Ecto neural progenitor cell (in vitro differentiated cells): ENCODE data around the gene MTERF4.
A peak's percentile ranks its signal among the peaks of the same experiment; 100 is the strongest.

ENCODE experiments used
- DNase-seq: peaks from one replicate; pipeline ENCODE4 v3.0.0-alpha.2; 2018; ENCODE audit warnings: low spot score

MTERF4 gene

DNA sequence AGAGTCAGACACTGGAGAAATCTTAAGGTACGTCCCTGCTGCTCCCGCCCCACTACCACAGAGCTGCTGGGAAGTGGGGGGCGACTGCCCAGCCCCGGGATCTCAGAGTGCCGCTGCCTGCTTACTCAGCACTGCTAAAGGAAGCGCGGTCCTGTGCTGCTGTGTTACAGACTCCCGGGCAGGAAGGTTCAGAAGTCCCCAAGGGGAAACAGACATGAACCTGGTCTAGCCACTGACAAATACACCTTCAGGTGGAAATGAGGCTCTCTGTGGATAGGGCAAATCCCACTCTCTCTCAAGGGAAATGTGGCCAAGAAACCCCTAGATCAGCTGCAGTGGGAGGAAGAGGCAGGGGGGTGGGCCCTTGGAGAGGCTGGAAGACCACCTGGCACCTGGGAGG, 13.7 kb downstream of the MTERF4 start:
- no peak for DNase-seq

DNA sequence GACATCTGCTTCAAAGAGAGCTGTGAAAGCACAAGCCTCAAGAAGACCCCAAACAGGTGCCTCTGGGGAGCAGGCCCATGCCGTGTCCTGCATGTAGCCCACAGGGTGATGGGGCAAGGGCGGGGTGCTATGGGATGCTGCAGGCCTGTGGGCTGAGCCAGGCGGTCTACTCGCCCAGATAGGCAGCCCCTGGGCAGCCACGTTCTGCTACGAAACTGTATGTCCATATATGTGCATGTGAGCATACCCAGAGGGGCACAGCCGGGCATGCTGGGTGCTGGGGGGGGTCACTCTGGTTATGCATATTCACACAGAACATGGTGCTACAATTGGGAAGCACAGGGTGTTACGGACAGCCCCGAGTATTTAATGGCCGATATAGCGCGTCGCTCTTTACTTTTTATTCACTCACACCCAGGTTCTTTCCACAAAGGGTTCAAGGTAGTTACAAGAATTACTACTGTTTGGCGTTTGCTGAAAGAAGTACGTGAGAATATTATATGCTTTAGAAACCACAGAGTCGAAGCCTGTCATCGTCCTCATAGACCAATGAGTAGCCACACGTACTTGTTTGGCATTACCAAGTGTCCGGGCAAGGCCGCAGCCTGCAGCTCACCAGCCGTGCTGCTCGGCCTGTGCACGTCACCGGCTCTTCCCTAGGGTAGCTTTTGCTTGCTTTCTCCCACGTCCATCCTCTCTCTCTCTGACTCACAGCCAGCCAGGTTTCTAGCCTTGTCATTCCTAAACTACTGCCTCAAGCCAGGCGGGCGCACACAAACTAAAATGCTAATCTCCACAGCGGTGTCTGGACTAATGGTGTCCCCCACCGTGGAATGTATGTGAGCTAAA, 14.4 kb downstream of the MTERF4 start:
- DNase-seq, result no peak

DNA sequence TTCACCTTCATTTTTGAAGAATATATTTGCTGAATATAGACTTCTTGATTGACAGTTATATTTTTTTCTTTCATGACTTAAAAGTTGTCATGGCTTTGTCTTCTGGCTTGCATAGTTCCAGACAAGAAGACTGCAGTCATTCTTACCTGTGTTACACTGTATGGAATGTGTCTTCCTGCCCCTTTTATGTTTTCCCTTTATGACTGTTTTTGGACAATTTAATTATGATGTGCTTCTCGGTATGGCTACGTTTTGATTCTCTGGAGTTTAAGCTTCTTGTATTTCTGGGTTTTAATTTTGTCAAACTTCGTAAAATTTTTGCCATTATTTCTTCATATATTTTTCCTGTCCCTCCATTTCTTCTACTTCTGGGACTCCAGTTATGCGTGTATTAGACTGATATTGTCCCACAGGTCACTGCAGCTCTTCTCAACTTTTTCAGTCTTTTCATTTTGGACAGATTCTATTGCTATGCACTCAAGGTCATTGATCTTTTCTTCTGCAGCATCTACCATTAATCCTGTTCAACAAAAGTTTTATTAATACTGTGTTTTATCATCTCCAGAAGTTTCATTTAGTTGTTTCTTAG, 17.1 kb downstream of the MTERF4 start:
- DNase-seq, result no peak

DNA sequence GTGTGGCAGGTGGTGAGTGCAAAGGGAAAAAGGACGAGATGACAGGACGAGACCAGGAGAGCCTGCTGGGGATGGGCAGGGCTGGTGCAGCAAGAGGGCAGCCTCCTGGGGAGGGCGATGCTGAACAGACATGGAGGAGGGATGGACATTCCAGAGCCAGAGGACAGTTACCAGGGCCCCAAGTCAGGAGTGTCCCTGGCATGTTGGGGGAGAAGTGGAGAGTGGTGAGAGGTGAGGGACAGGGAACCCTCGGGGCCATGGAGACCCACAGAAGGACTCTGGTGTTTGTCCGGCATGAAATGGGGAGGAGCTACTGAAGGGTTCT, 19.0 kb downstream of the MTERF4 start:
- no peak for DNase-seq

DNA sequence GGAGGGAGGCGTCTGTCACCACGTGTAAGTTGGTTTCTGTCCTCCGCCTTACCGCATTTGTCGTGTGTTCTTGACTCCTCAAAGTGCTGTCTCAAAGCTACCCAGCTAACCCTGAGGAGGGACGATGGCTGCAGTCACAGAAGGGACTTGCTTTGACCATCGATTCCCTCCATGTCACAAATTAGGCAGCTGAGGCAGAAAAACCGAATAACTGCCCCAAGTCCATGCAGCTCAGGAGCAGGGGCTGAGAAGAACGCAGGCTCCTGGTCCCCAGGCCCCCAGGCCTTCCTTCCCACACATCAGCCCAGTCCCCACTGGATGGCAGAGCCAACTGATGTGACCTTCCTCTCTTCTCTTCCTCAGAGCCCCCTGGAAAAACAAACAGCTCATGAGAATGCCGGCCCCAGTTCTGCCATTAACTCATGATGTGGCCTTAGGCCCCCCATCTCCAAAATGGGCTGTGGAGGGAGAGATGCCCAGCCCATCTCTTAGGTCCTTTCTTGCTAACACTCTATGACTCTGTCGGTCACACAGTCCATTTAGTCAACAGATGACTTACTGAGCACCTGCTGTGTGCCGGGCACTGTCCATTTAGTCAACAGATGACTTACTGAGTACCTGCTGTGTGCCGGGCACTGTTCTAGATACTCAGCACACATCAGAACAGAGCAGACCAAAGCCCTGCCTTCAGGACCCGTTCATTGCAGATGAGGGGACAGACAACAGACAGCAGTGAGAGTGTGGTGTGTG, 19.6 kb downstream of the MTERF4 start:
- no peak for DNase-seq

DNA sequence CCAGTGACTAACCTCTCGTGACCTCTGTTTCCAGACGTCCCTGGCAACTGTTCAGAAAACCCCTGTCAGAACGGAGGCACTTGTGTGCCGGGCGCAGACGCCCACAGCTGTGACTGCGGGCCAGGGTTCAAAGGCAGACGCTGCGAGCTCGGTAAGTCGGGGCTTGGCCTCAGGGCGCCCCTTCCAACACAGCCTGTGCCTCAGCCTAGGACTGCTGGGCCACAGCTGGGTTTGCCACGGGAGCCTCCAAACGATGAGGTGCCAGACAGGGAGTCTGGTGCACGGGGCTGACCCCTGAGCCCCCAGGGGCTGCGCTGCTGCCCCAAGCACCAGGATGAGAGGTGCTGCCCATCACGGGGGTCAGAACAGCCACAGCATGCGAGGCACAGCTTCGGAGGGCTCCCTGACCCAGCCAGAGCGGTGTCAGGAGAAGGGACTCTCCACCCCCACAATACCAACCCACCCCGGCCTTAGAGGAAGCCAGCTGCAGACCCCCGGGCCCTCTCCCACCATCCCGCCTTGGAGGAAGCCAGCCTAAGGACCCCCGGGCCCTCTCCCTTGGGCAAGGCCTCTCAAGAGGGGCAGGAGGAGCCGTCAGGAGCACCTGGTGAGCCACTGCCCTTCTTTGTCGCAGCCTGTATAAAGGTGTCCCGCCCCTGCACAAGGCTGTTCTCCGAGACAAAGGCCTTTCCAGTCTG, 20.3 kb downstream of the MTERF4 start:
- no peak for DNase-seq

DNA sequence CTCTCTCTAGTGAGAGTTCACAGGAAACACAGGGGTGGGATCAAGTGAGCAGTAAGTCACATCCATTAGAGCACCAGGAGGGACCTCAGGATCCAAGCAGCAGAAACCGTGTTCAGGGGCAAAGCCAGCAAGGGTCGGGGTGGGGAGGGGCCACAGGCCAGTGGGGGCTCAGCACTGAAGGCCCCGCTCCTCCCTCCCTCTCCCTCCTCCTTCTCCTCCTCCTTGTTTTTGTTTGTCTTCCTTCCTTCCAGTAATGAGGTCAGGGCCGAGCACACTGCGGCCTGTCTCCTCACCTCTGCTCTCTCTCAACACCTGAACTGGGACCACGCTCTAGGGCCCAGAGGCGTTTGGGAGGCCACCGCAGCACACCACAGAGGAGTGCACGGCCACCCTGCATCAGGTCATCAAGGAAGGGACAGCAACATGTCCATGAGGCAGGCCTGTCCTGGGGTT, 20.9 kb downstream of the MTERF4 start:
- DNase-seq, result no peak

DNA sequence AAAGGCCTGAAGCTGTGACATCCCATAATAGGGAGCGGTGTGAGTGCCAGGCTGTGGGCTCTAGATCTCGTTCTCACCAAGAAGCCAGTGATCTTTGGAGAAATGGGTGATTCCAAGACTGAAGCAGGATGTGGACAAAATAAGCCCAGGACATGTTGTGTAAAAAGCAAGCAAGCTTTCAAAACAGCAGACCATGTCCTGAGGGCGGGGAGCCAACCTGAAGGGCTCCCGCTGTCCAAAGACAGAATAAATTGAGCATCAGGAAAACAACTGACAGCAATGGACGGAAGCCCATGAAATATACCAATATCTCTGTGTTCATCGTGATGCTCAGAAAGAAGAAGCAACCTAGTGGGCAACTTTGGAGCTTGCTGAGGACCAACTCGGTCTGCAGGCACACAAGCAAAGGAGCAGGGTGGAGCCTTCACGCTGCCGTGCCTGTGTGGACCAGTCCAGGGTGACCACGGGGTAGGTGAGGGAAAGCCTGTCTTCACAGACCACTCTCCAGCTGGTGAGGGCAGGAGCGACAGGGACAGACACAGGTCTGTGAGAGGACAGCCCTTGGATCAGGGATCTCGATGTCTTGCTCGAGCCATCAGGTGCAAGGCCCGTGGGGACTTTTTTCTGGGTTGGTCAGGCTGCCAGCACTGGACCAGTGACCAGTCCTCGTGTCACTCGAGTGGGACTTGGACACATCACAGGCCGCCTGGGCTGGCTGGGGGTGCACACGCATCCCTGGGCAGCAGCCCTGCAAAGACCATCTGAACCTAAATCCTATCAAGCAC, 21.5 kb downstream of the MTERF4 start:
- no peak for DNase-seq

DNA sequence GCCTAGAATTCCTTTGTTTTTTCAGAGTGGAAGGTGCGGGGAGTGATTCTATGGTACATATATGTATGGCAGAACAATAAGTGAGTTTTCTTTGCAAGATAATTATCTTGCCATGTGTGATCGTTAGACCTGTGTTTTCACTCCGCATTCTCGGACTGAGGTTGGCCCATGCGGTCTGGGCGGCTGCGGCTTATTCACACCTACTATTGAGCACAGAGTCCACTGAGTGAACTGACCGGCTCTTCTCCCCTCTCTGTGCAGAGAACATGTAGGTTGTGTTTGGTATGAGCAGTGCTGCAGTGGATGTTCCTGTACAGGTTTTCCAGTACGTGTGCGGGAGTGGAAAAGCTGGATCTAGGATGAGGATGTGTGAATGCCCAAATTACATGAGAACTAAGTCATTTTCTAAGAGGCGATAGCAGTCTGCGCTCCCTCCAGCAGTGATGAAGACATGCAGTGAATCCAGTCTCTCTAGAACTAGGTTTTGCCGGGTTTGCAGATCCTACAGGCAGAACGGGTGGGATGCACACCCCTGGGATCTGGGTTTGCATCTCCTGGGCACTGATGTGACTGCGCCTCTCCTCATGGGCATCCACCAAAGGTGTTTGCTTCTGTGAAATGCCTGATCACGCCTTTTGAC, 27.1 kb downstream of the MTERF4 start:
- no peak for DNase-seq

DNA sequence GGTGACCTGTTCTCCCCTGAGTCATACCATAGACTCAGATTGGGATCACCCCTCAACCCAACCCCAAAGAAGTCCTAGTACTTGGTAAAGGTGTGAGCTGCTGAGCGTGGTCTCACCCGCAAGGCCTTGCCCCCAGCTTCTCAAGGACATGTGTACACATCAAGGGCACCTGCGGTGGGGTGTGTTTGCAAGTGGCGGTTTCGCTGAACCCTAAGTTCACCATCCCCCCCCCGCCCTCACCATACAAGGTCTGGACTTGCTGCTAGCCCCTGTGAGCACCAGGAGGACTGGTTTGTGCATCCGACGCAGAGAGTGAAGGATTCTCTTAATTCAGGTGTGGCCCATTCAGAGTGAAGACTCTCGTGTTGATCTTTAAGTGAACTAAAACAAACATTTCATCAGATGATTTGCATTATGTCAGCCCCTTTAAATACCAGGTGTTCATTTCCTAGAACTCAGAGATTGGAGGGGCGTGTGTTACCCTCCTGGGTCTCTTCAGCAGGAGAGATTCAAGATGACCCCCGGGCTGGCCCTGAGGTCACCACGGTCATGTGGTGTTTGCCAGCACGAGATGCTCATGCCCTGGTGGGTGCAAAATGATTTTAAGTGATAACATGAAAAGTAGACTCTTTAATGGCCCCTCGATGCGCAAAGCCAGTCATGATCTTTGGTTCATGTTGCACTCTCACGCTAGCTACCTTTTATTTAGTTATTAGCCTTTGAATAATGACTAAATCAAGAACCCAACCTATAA, 27.8 kb downstream of the MTERF4 start:
- DNase-seq, result no peak

DNA sequence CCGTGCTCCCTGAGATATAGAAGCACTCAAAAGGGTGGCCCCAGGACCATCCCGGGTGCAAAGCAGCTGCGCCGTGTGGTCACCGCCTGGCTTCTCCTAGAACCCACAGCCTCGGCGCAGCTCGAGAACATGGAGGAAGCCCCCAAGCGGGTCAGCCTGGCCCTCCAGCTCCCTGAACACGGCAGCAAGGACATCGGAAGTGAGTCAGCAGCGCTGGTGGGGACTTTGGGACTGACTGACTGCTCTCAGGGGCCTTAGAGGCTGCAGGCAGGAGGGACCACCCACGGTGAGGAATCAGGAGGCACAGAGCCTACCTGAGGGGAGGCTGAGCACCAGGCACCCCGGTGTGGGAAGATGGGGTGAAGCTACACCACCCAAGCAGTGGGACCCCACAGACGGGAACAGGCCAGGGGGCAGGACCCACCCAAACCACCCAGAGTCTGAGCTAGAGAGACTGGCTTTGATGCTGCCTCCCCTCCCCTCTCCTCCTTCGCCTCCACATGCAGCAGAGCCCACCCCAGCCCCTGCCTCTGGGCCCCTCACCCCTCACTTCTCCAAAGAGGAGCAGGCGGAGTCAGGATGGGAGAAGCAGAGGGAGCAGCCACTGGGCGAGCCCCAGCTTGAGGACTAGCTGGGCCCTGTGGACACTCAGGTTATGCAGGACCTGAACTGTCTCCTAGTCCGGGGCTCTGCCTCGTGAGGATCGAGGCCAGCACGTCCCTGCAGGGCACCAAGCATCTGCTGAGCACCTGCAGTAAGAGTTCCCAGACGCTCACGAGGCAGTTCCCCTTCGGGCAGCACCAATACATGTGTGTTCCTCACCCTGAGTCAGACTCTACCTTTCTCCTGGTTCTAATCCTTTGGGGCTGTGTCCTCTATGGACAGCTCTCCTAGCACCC, 28.7 kb downstream of the MTERF4 start:
- peak; percentile 48 for DNase-seq

DNA sequence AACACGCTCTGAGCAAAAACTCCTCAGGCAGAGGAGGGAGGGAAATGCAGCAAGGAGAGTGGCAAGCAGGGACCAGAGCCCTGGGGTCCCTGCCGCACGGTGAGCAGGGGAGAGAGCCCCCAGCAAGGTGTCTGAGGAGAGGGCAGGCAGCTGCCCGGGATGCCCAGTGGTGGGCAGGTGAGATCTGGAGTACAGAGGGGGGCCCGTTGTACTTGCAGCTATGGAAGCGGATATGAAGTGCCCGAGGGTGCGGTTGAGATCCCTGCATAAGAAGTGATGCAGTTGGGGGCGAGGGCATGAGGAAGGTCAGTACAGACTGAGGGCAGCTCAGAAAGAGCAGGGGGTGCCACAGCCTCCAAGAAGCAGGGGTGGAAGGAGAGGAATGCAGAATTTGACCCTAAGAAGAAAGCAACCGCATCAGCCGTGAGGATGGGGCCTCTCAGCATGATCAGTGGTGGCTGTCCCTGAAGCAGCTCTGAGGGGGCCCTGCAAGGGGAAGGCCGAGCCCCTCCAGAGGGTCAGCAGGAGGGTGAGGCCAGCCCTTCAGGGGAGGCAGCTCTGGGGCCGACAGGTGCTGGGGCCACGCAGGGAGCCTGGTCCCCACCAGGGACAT, 29.4 kb downstream of the MTERF4 start:
- DNase-seq, result no peak

DNA sequence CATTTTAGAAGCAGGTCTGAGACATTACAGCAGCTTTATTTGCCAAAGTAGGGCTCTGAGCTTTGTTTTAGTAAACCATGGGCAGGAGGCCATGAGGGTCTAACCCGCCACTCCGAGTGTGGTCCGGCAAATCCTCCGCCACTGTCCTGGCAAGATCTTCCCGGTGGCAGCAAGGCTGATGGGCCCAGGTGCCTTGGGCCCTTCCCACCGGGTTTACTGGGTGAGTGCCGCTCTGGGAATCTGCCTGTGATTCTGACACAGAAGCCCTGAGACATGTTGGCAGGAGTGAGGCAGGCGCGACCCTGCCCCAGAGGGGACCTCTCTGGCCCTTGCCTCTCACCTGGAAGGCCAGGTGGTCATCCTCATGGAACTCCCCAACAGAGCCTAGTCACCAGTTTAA, 29.9 kb downstream of the MTERF4 start:
- no peak for DNase-seq

DNA sequence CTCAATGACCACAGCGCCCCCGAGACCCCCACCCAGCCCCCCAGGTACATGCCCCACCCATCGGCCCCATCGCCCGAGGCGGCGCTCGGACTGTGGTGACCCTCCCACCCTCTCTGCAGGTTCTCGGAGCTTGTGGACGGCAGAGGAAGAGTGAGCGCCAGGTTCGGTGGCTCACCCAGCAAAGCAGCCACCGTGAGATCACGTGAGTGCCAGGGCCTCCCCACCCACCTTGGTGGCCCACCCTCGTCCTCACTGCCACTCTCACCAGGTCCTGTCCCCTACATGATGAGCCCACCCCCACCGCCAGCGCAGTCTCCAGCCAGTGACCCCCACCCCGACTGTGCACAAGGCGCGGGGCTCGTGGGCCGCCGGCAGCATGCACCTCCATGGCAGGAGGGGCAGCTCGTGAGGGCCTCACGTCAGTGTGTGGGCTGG, 30.4 kb downstream of the MTERF4 start:
- no peak for DNase-seq

DNA sequence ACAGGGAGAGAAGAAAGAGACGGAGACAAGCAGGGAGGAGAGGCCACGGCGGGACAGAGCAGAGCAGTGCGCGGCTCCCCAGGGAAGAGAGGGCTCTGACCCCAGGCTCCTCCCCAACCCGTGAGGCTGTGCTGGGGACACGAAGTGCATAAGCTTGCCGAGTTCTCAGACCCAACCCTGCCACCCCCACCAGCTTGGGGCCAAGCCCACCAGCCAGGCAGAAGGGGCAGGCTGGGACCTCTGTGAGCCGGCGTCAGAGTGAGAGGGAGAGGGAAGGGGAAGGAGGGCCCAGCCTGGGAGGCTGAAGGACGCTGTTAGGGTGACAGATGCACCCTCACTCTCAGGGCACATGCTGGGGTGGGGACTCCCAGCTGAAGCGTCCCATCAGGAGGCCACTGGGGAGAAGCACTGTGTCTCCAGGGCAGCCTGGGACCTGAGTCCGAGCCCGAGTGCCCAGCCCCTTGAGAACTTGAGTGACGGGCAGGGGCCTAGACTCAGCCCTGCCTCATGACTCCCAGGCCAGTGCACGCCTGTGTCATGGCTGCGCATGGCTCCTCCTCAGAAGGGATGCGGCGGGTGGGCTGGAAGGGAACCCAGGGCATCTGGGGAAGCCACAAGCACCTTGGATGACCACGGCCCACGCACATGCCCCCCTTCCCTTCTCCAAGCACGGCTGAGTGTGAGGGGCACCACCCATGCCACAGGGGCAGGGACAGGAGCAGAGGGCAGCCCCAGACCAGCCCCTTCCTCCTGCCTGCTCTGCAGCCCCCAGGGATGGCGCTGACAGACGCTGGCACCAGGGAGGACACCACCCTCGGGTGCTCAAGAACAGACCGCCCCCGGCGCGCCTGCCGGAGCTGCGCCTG, 31.0 kb downstream of the MTERF4 start:
- no peak for DNase-seq

DNA sequence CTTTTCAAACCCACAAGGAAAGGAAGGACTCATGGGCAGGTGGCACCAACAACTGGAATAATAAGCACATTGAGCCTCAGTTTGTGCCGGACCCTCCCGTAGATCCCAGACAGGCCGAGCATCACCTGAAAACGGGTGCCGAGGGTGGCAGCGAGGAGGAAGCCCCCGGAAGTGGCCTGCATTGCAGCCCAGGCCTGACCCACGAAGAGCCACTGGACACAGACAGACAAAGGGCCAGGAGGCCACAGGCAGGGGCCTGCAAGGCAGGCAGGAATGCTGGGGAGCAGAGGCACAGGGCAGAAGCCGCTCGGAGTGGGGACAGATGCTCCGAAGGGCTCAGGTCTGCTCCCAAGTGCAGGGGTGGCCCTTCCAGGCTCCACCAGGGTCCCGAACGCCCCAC, 31.7 kb downstream of the MTERF4 start:
- DNase-seq, result no peak

DNA sequence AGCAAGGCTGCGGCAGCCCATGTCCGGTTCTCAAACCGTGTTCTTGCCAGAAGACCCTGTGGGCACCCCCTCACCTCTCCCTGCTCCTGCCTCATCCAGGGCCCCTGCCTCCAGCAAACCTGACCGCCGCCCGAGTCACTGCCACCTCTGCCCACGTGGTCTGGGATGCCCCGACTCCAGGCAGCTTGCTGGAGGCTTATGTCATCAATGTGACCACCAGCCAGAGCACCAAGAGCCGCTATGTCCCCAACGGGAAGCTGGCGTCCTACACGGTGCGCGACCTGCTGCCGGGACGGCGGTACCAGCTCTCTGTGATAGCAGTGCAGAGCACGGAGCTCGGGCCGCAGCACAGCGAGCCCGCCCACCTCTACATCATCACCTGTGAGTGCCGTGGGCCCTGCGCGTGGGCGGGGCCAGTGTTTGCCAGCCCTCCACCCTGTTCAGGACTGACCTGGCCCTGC, 32.2 kb downstream of the MTERF4 start:
- DNase-seq, result peak; percentile 49
